NCI-H128 (cell line): ENCODE data around the gene ZBTB6.

Source experiments
- DNase-seq: peaks from one replicate; lab custom pipeline; 2025; ENCODE audit not compliant: unreplicated experiment; lab: John Stamatoyannopoulos, UW

Gene ZBTB6, protein sequence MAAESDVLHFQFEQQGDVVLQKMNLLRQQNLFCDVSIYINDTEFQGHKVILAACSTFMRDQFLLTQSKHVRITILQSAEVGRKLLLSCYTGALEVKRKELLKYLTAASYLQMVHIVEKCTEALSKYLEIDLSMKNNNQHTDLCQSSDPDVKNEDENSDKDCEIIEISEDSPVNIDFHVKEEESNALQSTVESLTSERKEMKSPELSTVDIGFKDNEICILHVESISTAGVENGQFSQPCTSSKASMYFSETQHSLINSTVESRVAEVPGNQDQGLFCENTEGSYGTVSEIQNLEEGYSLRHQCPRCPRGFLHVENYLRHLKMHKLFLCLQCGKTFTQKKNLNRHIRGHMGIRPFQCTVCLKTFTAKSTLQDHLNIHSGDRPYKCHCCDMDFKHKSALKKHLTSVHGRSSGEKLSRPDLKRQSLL

DNA sequence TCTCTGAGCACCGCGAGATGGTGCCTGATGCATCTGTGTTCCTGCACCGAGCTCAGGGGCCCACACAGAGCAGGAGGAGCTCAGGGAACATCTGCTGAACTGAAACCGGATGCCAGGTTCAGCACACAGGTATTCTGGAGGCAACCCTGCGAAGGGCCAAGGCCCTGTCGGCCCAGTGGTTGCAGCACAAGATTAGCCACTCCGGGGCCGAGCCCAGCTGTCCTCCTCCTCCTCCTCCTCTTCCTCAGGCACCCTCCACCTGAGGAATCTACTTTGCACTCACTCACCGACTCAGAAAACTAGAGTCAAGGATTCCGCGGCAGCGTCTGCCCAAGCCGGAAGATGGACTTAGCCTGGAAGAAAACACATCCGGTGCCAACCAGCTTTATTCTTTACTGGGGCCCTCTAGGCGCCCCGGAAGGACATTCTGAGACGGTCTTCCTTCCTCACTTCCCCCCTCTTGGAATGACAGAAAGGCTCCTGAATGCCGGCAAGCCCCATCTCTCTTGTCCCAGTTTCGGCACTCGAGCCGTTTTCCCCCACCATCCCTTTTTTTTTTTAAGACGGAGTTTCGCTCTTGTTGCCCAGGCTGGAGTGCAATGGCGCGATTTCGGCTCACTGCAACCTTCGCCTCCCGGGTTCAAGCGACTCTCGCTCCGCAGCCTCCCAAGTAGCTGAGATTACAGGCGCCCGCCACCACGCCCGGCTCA is at the start of gene ZBTB6:
TSS of gene ZBTB6 (minus strand) at position 360 of the 710 bp plus-strand sequence. CDS start 1,251 bp downstream, outside the sequence.
- DNase-seq: peak; percentile 29

DNA sequence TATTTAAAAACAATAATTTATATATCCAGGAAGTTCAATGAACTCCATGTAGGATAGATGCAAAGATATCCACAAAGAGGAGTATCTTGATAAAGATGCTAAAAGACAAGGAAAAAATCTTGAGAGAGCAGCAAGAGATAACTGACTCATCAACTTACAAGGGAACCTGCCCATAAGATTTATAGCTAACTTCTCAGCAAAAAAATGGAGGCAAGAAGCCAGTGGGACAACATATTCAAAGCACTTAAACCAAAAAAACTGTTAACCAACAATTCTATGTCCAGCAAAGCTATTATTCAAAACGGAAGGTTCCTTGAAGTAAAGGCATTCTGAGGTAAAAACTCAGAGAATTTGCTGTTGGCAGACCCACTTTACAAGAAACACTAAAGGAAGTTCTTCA is 48.0 kb upstream of the ZBTB6 start:
- DNase-seq: no peak

DNA sequence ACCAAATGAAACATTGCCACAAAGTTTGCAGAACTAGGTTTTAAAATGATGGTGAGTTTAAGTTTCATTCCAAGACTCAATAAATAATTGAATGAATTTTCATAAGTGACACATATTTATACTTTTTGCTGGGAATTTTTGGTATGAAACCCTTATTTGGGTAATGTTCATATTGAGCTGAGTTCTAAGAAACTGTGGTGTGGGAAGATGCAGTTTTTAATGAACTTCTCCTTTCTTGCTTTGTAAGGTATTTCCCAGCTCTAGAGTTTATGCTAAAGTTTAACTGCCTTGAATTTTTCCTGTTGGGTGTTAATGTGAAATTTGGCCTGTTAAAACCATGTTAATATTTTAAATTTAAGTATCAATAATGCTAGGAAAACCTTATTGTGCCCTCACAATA is 42.8 kb upstream of the ZBTB6 start:
- no peak for DNase-seq

DNA sequence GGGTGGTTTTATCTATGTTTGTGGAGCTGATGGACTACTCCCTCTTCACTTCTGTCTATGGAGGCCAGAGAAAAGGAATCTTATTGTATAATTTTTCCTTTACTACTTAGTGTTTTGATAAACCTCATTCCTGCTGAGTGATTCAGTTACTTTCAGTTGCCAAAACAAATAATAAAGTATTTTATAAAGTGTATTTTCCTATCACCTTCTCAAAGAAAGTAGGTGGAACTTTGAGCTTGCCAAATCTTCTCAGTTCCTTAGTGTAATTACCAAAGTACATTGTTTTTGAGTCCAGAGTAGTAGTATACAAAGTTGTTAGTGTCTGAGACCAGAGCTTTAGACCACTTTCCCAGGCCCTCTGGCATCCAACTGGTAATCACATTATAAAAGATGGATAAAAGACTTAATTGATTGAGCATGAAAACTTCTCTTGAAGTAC is 41.1 kb upstream of the ZBTB6 start:
- DNase-seq: no peak

DNA sequence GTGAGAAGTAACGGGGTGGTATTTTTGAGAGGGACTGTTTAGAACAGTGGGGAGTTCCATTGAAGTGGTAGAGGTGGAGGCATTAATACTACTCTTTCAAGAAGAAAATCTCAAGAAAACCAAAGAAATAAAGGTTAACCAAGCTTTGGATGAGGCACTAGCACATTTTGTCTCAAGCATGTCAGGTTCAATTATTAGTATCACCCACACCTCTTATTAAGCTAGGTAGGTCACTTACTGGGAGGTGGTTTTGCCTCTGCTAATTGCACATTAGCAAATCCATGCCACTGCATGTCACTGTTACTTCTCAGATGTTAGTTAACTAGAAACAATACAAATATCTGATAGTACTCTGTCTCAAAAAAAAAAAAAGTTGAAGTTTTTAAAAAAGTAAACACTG is 37.9 kb upstream of the ZBTB6 start:
- no peak for DNase-seq

DNA sequence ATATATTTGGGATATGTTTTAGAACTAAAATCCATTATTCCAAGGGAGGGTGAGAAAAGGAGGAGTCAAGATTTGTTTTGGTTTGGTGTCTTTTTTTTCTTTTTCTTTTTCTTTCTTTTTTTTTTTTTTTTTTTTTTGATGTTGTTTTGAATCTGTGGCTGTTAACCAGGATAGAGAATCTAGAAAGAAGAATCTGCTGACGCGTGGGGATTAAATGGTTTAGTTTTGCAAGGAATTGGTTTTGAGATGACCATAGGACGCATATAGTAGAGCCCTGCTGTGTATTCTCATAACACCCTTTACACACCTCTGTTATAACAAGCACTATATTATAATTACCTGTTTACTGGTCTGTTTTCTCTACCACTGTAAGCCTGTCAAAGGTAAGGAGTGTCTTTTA is 37.1 kb upstream of the ZBTB6 start:
- no peak for DNase-seq

DNA sequence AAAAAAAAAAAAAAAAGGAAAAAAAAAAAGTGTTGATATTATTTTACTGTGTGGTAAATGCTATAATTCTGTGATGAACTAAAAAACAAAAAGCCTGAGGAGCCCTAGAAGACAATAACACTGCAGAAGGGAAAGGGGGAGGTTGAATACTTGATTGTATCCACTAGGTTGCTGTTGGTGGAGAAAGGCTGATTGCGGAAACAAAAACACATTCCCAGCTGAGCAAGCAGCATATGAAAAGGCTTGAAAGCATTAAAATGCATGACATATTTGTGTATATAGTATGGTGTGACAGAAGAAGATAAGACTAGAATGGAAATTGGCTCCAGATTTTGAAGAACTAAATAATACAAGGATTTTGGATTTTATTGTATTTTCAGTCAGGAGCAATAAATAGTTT is 36.6 kb upstream of the ZBTB6 start:
- DNase-seq: no peak

DNA sequence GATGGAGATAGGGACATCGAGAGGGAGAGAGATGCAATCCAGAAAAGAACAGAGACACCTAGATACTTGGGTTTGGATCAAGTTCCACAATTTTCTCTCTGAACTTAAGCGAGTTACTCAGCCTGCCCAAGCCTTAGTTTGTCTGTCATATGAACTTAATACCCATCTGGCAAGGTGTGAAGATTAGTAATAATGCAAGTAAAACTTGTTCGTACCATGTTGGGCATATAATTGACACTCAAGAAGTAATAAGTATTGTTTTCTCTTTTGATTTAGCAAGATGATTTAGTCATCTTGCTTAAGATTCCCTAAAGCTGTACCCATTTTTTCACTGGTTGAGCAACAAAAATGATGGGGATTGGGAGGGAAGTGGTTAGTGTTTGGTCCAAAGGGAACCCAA is 35.2 kb upstream of the ZBTB6 start:
- no peak for DNase-seq

DNA sequence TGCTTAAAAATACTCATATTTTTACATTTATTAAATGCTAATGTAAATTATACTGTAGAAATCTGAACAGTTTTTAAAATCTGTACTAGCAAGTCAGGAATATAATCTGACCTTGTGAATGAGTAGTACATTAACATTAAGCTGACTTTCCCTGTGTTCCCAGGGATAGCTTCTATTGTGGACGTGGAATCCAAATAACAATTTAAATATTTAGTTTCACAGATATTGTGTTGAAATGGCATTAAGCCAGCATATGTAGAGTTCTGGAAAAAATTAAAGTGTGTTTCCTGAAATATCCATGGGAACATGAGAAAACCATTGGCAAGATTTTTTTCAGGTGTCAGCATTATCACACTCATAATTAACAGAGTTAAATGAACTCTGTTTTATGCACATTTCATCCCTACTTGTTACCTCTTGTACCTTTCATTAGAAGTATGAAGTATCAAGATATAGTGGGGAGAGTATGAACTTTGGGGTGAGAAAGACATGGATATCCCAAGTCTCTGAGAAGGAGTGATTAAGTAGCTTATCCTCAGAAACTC is 33.4 kb upstream of the ZBTB6 start:
- no peak for DNase-seq

DNA sequence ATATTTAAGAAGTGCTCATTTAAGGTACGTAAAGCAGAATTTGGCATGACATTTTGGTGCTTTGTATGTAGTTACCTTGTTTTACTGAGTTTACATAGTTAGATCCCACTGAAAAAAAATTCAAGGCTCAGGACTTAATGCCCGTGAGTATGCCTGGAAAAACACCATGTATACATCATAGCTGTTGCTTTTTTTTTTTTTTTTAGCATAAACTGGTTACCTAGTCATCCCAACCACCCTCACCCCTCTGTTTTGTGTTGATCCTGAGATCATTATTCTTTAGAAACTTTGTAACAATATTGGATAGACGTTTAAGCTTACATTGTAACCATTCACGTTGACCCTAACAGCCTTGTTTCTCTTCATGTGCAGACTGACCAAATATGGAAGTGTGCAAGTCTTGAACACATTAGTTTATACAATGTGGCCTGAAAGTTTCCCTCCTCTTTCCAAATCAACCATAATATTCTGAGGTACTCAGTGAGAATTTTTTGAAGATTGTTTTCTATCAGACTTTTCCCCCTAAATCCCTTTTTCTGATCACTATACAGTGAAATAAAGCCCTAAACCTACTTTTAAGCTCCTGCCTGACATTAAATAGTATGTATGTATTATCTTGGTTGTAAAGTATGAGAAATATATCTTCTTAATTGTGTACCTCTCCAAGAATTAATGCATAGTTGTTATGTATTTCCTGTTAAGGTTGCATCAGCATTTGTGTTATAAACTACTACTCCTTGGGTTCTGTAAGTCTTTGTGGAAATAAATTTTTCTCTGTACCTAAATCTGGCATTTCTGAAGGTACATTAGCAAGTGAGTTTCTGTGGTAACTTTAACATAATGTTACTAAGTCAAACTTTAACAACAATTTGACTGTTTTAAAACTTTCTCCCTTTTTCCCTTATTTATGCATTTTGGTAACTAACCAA is 32.1 kb upstream of the ZBTB6 start:
- no peak for DNase-seq

DNA sequence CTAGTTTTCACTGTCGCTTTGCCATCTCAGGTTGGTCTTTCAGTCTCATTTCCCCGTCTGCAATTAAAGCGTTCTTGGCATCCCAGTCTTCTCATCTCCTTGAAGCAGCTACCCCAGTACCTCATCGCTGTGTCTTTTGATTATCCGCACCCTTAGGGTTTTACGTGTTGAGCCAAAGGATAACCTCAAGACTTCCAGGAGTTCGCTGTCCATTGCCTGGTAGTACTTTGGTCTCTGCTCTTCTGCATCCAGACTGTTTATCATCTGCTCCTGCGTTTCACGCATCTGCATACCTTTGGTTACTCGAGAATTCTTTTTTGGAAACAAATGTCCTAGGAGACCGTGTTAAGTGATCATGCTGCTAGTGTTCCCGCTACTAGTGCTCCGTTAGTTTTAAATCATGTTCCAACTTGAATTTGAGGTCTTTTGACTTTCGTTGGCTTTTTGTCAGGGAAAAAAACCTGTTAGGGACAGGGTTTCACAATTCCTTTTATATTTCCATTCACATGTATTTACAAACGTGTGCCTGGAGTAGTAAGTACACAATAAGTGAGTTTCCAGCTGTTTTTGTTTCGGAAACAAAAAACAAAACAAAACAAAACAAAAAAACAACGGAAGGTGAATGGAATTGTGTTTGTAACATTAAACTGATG is 28.6 kb upstream of the ZBTB6 start:
- no peak for DNase-seq

DNA sequence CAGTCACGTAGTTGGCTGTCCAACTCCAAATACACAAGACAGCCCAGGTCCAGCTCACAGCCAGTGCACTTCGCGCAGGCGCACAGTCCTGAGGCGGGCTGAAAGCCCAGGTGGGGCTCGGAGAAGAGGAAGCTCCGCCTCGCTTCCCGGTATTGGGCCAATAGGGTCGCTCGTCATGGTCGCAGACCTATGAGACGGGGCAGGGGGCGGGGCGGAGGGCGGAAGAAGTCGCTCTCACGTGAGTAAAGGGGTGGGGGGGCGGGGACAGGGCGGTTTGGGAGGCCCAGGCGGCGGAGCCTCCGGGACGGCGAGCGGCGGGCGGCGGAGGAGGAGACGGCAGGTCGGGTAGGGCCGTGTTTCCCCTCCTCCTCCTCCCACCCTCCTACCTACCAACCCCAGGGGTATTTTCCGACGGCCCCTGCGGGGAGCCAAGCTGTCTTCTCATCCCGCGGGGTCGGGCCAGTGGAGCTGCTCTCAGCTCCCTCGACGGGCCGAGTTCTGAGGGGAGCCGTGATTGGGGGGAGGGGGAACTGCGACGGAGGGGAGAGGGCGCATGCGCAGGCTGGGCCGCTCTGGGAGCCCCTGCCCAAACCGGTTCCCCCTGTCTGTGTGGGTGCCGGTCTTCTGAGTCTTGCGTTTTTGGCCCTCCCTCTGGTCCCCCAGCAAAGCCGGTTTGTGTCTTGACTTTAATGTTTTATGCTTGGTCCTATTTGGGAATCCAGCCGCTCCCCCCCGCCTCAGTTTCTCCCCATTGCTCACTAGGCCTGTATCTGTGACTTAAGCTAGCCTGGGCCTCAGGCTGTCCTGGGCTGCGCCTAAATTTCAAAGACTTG is 27.8 kb upstream of the ZBTB6 start, which contains the start of gene RABGAP1:
TSS of gene RABGAP1 (plus strand) at position 272 of the 833 bp plus-strand sequence. CDS start 16,040 bp downstream, outside the sequence.
- DNase-seq: peak; percentile 97

DNA sequence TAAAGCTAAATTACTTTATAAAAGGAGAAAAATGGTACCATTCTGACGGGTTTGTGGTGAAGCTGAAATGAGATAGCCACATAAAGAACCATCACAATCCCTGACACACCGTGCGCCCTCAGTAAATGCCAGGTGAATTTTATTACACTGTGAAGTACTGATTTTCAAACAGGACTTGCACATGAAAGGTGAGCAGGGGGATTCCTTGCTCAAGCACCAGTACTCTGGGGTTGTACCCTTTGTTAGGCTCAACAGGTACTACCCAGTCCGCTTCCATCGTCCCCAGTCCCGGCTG is 27.3 kb upstream of the ZBTB6 start:
- no peak for DNase-seq

DNA sequence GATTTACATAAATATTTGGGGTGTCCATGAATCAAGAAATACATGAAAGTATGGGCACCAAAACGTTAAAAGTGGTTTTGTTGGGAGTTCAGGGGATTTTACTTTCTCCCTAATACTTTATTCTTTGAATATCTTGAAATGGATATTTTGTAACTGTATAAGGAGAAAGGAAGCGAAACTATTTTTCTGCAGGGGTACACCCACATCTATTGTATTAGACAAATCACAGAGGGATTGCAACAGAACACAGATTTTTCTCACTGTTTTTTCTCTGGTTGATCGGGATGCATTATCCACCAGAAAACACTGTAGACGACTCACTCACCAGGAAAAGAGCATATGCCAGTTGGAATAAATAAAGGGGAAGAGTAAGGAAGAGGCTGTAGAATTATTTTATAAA is 26.5 kb upstream of the ZBTB6 start:
- DNase-seq: no peak

DNA sequence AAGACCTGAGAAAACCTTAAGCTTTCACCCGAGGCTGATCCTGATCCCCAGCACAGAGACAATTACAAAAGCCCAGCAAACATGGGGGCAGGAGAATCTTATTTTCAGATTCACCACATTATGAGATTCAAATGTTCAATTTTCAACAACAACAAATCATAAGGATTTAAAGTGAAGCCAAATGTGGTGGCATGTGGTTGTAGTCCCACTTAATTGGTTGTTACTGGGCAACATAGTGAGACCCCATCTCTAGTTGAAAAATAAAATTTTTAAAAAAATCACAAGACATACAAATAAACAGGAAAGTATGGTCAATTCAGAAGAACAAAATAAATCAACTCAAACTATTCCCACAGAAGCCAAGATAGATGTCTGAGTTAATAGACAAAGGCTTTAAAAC is 23.8 kb upstream of the ZBTB6 start:
- DNase-seq: no peak

DNA sequence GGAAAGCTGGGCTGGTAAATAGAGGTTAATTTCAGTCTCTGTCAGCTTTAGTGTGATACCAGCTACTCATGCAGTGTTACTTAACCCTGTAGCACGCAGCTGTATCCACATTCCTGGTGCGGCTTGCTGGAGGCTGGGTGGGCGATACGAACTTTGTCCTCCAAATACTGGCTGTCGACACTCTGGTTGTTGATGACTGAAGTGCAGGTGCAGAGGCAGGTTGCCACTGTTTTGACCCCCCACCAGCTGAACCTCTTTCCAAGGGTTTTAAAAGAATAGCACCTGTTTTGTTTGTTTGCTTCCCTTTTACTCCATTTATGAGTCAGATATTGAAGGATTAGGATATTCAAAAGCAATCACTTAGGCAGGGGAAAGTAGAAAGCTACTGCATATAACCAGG is 23.3 kb upstream of the ZBTB6 start:
- DNase-seq: no peak

DNA sequence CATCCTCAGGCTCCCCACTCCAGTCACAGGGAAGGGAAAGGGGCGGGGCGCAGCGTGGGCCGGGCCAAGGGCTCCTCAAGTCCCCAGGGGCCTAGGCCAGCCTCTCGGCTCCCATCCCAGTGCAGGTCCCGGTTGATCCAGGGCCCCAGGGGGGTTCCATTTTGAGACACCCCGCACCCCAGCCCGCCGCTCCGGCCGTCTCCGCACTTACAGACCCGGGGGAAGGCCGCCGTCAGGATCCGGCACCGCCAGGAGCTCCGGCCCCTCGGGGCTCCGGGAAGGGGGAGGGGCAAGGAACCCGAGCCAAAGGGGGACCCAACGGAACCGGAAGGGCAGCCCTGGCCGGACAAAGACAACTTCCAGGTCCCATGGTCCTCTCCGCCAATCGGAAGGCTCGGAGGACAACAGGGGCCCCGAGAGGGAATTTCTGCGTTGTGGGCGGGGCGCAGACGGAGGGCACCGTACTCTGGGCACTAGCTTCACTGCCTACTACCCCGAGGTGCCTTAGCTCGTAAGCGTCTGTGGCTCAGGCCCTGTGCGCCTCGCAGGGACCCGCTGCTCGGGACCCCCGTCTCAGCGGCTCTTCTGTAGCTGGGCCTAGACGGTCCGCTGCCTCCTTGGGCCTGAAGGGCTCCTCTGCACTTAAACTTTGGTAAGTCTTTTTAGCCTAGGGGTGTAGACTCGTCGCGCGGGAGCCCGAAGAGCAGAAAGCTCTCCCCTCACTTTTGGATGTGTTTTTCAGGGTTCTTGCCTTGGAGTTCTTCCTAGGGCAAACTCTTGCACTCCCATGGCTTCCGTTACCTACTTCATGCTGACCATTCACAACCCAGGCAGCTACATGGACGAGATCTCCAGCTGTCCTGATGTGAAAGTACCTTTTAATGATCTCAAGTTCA is 18.4 kb upstream of the ZBTB6 start, which contains the start of gene ZBTB26:
TSS of gene ZBTB26 (minus strand) at position 287 of the 896 bp plus-strand sequence. CDS start 11,578 bp downstream, outside the sequence.
- peak; percentile 79 for DNase-seq

DNA sequence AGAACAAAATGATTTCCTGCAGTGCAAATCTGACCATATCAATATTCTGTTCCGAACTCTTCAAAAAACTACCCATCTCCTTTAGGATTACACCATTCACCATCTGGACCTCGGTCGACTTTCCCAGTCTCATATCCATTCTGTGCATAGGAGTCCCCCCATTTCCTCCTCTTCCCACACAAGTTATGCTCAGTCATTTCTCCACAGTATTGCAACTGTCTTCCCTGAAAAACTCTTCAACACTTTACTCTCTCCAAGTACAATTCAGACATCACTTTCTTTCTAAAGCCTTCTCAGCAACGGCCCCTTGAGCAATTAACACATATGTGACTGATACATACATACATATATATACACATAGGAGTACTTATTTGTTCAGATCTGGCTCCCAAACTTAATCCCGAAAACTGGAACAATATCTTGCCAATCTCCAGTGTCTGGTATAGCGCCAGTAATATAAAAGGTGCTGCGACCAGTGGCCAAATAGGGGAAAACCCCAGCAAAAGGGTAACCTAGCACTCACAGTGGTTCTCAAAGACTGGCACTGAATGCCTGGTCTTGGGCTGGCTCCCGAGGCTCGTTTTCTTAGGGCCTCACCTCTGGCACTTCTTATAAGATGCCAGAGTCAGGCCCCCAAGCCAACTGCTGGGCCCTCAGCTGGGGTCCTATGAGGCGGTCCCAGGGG is 17.6 kb upstream of the ZBTB6 start:
- no peak for DNase-seq
